Heart left ventricle (tissue), 16 donors: ENCODE data around the gene TTC3. TPM values are rescaled to one million over a fixed set of nuclear protein-coding genes. Genes with fewer than 3 reads are reported as not detected.

Experiments used
- ATAC-seq, 4 donors: fragments of 200-7000 bp; cut with Tn5 transposase; one replicate each; pipeline ENCODE4 v1.9.1; 2020 to 2022; ENCODE audit warnings: moderate library complexity in 4 of 4, mild to moderate bottlenecking in 3 of 4, moderate number of reproducible peaks in 1 of 4
- DNase-seq, 5 donors: peaks; one replicate each; pipeline ENCODE4 v3.0.0-alpha.2; 2020
- H3K27ac ChIP-seq, 12 donors: fragments of 200-600 bp; sonication (generic) in 4 of 12; one replicate each; pipeline versions ENCODE4 v1.5.0 to v1.8.0; 2016 to 2022; ENCODE audit warnings: mild to moderate bottlenecking in 2 of 12
- H3K27me3 ChIP-seq, 9 donors: fragments of 200-600 bp; sonication (generic) in 2 of 9; one replicate each; pipeline versions ENCODE4 v1.5.1 to v1.8.0; 2016 to 2022; ENCODE audit warnings: mild to moderate bottlenecking in 3 of 9
- H3K36me3 ChIP-seq, 9 donors: fragments of 200-600 bp; sonication (generic) in 2 of 9; one replicate each; pipeline versions ENCODE4 v1.5.0 to v1.8.0; 2018 to 2022; ENCODE audit warnings: mild to moderate bottlenecking in 2 of 9
- H3K4me1 ChIP-seq, 12 donors: fragments of 200-600 bp; sonication (generic) in 4 of 12; one replicate each; pipeline versions ENCODE4 v1.5.0 to v1.8.0; 2016 to 2022; ENCODE audit warnings: mild to moderate bottlenecking in 3 of 12
- H3K4me3 ChIP-seq, 12 donors: fragments of 200-600 bp; sonication (generic) in 4 of 12; one replicate each; pipeline versions ENCODE4 v1.5.0 to v1.8.0; 2017 to 2022; ENCODE audit warnings: mild to moderate bottlenecking in 9 of 12, moderate library complexity in 4 of 12
- H3K9me3 ChIP-seq, 12 donors: fragments of 200-600 bp; sonication (generic) in 4 of 12; one replicate each; pipeline versions ENCODE4 v1.5.0 to v1.8.0; 2016 to 2022; ENCODE audit warnings: mild to moderate bottlenecking in 1 of 12
- POLR2A ChIP-seq, 2 donors: fragments of 450-650 bp; IDR thresholded peaks; one replicate each; pipeline ENCODE4 v1.6.1; 2017; ENCODE audit warnings: antibody characterized with exemption in 2 of 2, mild to moderate bottlenecking in 2 of 2, moderate library complexity in 2 of 2
- WGBS, 4 donors: extraction: QIAGEN DNeasy Blood & Tissue Kit in 2 of 4; methylation state at CpG; one replicate each; pipeline versions ENCODE4 v1.1.5 to v1.1.7; 2013 to 2018; 5-methylcytosine and 5-hydroxymethylcytosine counted together
- intact Hi-C, 10 donors: fragments of 100-400 bp; cut with DNase I; formaldehyde crosslinking; loops; one replicate each; pipeline versions ENCODE4 v1.11.1 to v1.14.2; 2022
- polyA plus RNA-seq, 2 donors: library from polyadenylated mRNA; stranded (reverse); fragments of 200-250 nt; gene quantifications; one replicate each; pipeline ENCODE4 v1.2.3, GENCODE V29; 2013
- total RNA-seq, 9 donors: library from RNA; depleted of rRNA in 2 of 9; stranded (reverse); fragments of >200 nt in 2 of 9; fragmentation: NEBNext Ultra II Directional in 3 of 9; extraction: Animal tissue kit (Norgen Biotek cat#: 25700) in 3 of 9; gene quantifications; one replicate each; pipeline versions ENCODE4 v1.1.0 to v1.2.4, GENCODE V29; 2016 to 2023
- TF ChIP-seq, protein P1 (sequence below), 12 donors: fragments of 200-600 bp; sonication (generic) in 4 of 12; IDR thresholded peaks; one replicate each; pipeline versions ENCODE4 v1.5.0 to v1.8.0; 2018 to 2022; ENCODE audit warnings: antibody characterized with exemption in 12 of 12, mild to moderate bottlenecking in 5 of 12
- donor health status: ischemic (EF 13 %, LVEDD 7.1; RV severe dilation, severe dysfunction).
- donor health status: healthy with polysubstance abuse.
- donor health status: DM: no; HTN: yes; CAD: no.
- donor health status: DM: no; HTN: no; CAD: no.
- donor health status: ischemic (EF 25% LVEDD 6.9; RV normal size, moderate dysfunction).
- donor health status: ischemic (EF 25% LVEDD 5.7; RV mildly dilated, moderate dysfunction).
- donor health status: healthy.
- donor health status: DM: yes; HTN: yes; CAD: no.
- donor health status: ischemic (EF 35%, LVEDD 5.7; RV mildly dilated, moderate dysfunction).
- donor health status: nonischemic (EF 11% LVEDD 7.7; RV severe dilation, severe dysfunction).
- donor health status: DM: yes; HTN: yes; CAD: no.
- donor health status: PGD.
- donor health status: ischemic (EF 29% LVEDD 5.4; RV normal size, mild dysfunction).
- donor health status: nonischemic (EF 23%, LVEDD 6.1; RV moderate dilation, normal function).

Gene TTC3
- total and polyA plus RNA-seq, 11 donors: 15.2 to 72.1 (median 44.5) TPM

DNA sequence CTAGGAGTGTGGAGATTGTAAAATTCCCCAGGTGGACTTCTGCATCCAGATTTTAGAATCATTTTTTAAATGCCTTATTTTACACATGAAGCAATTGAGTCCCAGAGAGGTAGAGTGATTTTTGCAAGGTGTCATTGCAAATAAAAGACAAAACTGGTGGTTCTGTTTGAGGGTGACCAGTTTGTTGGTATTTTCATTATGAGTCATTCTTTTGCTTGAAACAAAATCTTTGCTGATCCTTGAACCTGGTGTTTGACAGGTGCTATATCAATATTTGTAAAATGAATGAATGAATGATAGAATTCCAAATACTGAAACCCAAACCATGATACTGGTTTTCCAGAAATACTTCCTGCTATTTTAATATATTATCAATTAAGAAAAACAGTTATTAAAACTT, 44.1 kb downstream of the TTC3 start:
- Histone ChIP-seq H3K36me3 (peaks cover 0 to 23% (median 0%) of the 10 kb centered on the region in 9 donors), H3K27me3 (no peaks in the 10 kb centered on the region), H3K4me1 (no peaks in the 10 kb centered on the region), H3K27ac (no peak overlapping the region), H3K4me3 (no peak overlapping the region), H3K9me3 (peaks cover 0 to 3% (median 0%) of the 10 kb centered on the region in 12 donors)
- intact Hi-C loops: no loop called here
- TF ChIP-seq POLR2A (IDR thresholded peaks at IDR 0.05): no peak
- TF ChIP-seq, protein P1, sequence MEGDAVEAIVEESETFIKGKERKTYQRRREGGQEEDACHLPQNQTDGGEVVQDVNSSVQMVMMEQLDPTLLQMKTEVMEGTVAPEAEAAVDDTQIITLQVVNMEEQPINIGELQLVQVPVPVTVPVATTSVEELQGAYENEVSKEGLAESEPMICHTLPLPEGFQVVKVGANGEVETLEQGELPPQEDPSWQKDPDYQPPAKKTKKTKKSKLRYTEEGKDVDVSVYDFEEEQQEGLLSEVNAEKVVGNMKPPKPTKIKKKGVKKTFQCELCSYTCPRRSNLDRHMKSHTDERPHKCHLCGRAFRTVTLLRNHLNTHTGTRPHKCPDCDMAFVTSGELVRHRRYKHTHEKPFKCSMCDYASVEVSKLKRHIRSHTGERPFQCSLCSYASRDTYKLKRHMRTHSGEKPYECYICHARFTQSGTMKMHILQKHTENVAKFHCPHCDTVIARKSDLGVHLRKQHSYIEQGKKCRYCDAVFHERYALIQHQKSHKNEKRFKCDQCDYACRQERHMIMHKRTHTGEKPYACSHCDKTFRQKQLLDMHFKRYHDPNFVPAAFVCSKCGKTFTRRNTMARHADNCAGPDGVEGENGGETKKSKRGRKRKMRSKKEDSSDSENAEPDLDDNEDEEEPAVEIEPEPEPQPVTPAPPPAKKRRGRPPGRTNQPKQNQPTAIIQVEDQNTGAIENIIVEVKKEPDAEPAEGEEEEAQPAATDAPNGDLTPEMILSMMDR (IDR thresholded peaks at IDR 0.05): no peak
- no peak for ATAC-seq
- DNase-seq: no peak

DNA sequence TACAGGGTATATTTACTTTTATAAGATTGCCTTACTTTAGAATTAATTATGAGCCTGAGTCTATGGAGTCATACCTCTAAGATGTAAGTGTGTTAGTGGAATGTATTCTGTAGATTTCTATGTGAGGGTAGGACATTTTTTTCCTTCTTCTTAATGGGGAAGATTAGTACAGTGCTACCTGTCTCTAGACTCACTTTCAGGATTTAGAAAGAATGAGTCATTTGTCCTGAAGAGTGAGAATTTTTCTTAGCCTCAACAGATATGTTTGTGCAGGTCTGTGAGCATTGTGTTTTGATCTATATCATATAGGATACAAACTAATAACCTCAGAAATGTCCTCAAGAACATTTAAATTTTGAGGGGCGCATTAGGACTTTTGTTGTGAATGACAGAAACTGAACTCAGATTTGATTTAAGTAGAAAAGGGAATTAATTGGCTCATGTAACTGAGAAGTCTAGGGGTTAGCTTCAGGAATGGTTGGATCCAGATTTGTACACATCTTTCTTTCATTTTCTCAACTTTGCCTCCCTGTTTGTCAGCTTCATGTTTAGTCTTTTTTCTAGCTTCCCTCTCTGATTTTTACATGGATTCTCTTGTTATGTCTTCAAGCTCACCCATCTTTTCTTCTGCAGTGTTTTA, 45.3 kb downstream of the TTC3 start:
- TF ChIP-seq, protein P1 (IDR thresholded peaks at IDR 0.05): no peak
- no peaks in the 10 kb centered on the region for H3K27me3 ChIP-seq
- intact Hi-C loops: no loop called here
- H3K27ac ChIP-seq: no peak overlapping the region
- WGBS, 4 donors: 0 to 96% (median 80%) methylated on average over 1 of the region's 1 CpG
- peaks cover 0 to 3% (median 0%) of the 10 kb centered on the region in 12 donors for H3K9me3 ChIP-seq
- no peak for DNase-seq
- no peaks in the 10 kb centered on the region for H3K4me1 ChIP-seq
- ATAC-seq: no peak
- H3K36me3 ChIP-seq: peaks cover 0 to 31% (median 7%) of the 10 kb centered on the region in 9 donors
- no peak overlapping the region for H3K4me3 ChIP-seq

DNA sequence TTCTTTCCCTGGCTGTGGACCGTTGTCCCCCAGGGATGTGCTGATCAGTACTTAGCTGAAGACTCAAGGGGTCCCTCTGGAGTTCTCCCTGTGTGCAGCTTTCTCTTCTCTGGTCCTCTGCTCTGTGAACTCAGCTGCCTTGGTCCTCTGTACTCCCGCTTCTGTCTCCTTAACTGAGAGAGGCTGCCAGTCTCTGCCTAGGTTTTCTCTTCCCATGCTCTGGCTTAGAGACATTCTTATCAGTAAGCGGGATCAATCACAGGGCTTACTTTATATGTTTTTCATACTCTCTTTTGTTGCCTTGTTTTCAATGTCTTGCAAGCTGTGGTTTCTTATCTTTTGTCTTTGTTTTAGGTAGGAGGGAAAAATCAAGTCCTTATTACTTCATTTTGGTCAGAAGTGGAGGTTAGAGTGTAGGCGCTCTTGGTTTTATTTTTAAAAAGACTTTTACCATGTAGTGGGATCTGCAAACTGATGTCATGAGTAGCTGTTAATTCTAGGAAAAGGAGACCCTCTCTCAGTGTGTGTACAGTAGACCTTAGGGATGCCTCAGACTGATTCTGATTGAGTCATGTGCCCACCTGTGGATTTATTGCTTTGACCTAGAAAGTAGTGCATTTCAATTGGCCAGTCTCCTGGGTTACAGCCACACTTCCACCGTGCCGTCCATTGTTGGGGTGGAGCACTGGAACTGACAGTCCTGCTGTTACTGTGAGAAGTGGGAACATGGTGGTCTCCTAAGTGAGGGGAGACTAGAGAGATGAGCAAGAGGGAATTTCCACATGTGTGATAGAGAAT, 46.6 kb downstream of the TTC3 start:
- no peak overlapping the region for H3K4me3 ChIP-seq
- TF ChIP-seq POLR2A (IDR thresholded peaks at IDR 0.05): no peak
- TF ChIP-seq, protein P1 (IDR thresholded peaks at IDR 0.05): no peak
- no peak for ATAC-seq
- DNase-seq: no peak
- H3K27ac ChIP-seq: no peak overlapping the region
- H3K9me3 ChIP-seq: no peaks in the 10 kb centered on the region
- 80 to 85% (median 82%) methylated on average over 6 of the region's 6 CpGs for WGBS, 4 donors
- no peaks in the 10 kb centered on the region for H3K4me1 ChIP-seq
- H3K27me3 ChIP-seq: no peaks in the 10 kb centered on the region
- H3K36me3 ChIP-seq: peaks cover 0 to 42% (median 15%) of the 10 kb centered on the region in 9 donors
- intact Hi-C loops: no loop called here

DNA sequence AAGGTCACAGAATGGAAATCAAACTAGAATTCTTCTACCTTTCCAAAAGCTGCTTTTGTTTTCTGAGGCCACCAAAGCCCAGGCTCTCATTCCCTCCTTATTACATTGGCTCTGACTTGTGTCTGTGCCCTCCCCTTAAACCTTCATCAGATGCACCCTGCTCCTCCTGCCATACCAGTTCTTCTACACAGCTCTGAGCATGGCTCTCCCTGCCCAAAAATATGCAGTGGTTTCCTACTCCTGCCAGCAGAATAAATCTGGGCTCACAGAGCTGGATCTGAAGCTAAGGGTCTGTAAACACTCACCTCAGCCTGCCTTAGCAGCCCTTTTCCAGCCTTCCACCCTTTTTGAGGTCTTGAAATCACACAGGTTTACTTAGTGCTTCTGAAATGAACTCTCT, 55.0 kb downstream of the TTC3 start:
- H3K27ac ChIP-seq: no peak overlapping the region
- no peak for ATAC-seq
- intact Hi-C loops: no loop called here

More for the DNA sequence above, 55.0 kb downstream of the TTC3 start:
- TF ChIP-seq, protein P1 (IDR thresholded peaks at IDR 0.05): no peak
- no peak for TF ChIP-seq POLR2A (IDR thresholded peaks at IDR 0.05)
- Histone ChIP-seq H3K4me1 (no peaks in the 10 kb centered on the region), H3K9me3 (no peaks in the 10 kb centered on the region), H3K36me3 (peaks cover 0 to 98% (median 79%) of the 10 kb centered on the region in 9 donors), H3K27me3 (no peaks in the 10 kb centered on the region), H3K4me3 (no peak overlapping the region)
- DNase-seq: no peak
